ENCODE results near the gene SEC24C.

Gene SEC24C

DNA sequence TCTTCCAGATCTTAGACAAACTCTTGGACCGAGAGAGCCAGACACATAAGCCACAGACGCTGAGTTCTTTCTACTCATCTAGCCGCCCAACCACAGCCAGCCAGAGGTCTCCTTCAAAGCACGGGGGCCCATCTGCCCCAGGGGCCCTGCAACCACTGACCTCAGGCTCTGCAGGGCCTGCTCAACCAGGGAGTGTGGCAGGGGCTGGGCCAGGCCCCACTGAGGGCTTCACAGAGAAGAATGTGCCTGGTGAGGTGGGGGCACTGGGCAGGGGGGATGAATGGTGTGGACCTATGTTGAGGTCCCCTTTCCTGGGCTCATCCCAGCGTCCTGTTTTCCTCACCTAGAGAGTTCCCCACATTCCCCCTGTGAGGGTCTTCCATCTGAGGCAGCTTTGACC is 52.6 kb downstream of the SEC24C start:
- DNase-seq: no peak

DNA sequence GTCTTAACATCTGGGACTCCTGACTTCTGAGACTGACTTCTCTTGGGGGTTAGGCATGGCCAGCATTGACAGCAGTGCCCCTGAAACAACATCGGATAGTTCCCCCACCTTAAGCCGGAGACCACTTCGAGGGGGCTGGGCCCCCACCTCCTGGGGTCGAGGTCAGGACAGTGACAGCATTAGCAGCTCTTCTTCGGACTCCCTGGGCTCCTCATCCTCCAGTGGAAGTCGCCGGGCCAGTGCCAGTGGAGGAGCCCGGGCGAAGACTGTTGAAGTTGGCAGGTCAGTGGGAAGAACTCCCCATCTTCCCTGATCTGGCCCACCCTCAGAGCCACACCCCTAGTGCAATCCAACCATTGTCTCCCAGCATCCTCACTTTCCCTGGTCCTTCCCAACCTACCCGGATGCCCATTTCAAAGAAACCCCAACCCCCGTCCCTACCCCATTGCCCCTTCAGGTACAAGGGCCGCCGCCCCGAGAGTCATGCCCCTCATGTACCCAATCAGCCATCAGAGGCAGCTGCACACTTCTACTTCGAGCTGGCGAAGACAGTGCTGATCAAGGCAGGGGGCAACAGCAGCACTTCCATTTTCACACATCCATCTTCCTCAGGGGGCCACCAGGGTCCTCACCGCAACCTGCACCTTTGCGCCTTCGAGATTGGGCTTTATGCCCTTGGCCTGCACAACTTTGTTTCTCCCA is 53.3 kb downstream of the SEC24C start:
- no peak for DNase-seq

DNA sequence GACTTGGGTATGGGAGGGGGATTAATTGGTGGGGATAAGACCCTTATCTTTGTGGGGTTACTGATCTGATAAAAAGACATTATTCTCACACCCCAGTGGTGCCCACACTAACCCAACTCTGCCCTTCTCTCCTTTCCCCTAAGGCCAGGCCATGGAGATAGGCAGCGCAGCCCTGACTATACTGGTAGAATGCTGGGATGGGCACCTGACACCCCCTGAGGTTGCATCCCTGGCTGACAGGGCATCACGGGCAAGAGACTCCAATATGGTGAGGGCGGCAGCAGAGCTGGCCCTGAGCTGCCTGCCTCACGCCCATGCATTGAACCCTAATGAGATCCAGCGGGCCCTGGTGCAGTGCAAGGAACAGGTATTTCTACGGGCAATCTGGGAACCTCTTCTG is 53.9 kb downstream of the SEC24C start:
- no peak for DNase-seq

DNA sequence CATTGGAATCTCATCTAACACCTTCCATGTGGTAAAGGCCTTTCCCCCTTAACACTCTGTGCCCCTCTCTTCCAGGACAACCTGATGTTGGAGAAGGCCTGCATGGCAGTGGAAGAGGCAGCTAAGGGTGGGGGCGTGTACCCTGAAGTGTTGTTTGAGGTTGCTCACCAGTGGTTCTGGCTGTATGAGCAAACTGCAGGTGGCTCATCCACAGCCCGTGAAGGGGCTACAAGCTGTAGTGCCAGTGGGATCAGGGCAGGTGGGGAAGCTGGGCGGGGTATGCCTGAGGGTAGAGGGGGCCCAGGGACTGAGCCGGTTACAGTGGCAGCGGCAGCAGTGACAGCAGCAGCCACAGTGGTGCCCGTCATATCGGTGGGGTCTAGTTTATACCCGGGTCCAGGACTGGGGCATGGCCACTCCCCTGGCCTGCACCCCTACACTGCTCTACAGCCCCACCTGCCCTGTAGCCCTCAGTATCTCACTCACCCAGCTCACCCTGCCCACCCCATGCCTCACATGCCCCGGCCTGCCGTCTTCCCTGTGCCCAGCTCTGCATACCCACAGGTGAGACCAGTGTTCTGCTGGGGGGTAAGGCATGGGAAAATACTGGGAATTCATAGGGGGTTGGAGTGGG is 54.9 kb downstream of the SEC24C start:
- DNase-seq: no peak

DNA sequence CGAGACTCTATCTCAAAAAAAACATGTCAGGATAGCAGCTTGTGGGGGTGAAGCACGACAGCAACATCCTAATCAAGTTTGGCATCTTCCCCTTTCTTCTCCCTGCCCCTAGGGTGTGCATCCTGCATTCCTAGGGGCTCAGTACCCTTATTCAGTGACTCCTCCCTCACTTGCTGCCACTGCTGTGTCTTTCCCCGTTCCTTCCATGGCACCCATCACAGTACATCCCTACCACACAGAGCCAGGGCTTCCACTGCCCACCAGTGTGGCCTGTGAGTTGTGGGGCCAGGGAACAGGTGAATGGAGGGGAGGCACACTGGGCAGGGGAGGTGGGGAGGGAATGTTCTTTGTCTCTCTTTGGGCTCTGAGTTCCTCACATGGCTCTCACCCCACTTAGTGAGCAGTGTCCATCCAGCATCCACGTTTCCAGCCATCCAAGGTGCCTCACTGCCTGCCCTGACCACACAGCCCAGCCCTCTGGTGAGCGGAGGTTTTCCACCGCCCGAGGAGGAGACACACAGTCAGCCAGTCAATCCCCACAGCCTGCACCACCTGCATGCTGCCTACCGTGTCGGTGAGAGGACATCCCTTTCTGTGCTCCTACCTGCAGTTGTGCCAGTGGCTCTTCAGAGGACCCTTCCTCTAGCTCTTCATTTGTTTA is 55.9 kb downstream of the SEC24C start:
- no peak for DNase-seq

- no peak for DNase-seq
These were observed 56.5 kb downstream of the SEC24C start for GRCh38 chr10:73800560-73801252.

GRCh38 chr10:73801253-73801590 is 57.0 kb downstream of the SEC24C start:
- no peak for DNase-seq

DNA sequence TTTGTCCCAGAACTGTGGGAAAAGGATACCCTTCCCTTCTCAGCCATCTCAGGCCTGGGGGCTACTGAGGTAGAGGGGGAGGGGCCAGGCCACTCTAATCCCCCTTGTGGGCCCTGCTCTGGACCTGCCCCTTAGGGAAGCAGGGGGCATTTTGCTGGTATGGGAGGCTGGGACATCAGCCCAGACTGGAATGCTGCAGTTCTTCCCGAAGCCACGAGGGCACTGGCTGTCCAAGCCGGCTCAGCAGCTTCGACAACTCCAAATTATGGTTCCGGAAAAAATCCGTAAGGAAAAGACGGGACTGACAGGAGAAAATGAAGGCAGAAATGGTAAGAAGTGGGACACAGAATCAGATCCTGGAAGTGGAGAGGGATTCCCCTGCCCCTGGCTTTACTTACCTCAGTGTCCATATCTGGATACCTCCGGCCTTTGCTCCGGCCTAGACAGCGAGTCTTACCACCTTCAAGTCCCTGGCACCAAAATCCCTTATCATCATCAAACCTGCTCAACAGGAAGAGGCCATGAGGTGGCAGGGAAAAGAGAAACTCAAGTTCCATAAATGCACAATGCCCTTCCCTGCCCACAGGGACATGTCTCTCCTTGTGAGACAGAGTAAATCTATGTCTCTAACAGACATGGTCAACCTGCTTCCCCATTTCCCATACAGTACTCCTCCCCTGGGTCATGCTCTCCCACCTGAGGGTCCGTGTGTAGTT is 58.3 kb downstream of the SEC24C start:
- no peak for DNase-seq

DNA sequence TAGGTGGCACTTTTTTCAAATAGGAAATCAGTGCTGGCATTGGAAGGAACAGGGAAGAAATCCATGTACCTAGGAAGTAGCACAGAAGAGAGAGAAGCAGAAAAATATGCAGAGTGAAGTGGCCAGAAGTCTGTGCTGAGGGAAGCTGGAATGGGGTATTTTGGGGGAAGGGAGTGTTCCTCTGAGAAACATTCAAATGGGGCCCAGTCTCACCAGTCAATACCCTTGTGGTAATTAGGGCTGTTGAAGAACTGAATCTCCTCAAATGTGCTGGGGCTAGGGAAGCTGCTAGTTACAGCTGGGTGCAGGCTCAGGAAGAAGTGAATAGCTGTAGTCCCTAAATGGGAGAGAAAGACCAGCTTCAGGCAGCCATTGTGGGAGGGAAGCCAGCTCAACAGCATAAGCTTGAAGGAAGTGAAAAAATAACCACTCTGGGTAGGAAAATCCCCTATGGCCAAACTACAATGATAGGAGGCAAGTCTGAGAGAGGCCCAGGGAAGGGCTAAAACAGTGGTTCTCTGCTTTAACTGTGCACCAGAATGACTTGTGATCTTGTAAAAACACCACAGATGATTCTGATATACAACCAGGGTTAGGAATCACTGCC is 59.6 kb downstream of the SEC24C start:
- no peak for DNase-seq

DNA sequence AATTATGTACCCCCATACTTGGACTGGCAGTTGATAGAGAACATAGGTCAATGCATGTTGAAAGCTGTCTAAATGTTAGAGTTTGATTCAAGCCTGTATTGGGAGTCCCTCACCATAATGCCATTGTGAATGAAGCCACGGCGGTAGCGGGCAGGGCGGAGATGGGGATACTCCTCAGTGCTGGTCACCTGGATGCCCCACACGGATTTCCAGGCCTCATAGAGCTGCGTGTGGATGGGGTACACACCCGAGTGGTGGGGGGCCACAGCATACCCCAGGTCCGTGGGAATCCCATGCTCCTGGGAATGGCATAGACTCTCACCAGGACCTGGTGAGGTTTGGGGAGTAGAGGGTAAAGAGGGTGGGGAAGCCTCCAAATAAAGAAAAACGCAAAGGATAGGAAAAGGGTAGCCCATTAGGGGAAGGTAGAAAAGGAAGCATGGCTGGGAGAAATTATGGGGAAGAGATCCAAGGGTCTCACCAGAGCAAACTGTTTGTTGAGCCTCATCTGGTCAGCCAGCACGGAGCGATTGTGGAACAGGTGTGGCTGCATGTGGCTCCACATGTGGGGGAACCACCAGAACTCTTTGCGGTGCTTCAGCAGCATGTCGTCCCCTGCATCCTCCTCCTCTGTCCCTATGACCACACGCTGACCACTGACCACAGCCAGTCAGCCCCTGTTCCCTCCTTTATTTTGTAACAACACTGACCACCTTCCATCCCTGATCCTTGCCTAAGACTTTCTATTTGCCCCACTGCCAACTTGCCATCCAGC is 62.2 kb downstream of the SEC24C start:
- DNase-seq: no peak

GRCh38 chr10:73807471-73807870 is 63.3 kb downstream of the SEC24C start:
- no peak for DNase-seq

- no peak for DNase-seq
These were observed 64.0 kb downstream of the SEC24C start for GRCh38 chr10:73808021-73808815.

GRCh38 chr10:73809061-73809818 is 65.1 kb downstream of the SEC24C start:
- DNase-seq: no peak

GRCh38 chr10:73810358-73810734 is 66.2 kb downstream of the SEC24C start:
- no peak for DNase-seq

GRCh38 chr10:73810735-73811465 is 66.7 kb downstream of the SEC24C start:
- DNase-seq: no peak

DNA sequence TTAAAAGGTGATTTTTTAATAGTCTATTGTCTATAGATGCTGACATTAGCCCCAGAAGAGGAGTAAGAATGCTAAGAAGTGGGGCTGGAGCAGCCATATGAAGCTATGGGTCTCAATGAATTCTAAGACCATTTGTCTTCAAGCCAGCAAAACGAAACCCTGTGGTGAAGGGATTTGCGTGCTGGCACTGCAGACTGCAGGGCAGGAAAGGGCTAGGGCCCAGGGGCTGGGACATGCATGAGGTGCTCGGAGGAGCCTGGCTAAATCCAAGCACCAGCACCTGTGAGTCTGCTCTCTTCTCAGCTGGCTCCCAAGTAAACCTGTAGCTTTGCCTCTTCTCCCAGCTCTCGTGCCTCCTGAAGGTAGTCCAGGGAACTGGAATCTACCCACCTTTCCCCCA is 68.5 kb downstream of the SEC24C start:
- DNase-seq: no peak

- no peak for DNase-seq
These were observed 69.2 kb downstream of the SEC24C start for GRCh38 chr10:73813333-73813732.

- no peak for DNase-seq
These were observed 70.2 kb downstream of the SEC24C start for GRCh38 chr10:73814276-73814895.

All from NCI-H446 (cell line).